ENCODE measurements around the gene KLHL22. TPM values are rescaled to one million over a fixed set of nuclear protein-coding genes. Genes with fewer than 3 reads are reported as not detected.

Gene KLHL22
- total and polyA plus RNA-seq, 5 donors from 2014 or later = 40.1 to 55.6 (median 43.9) TPM

- ATAC-seq (ENCODE audit: low read depth in 2 of 2) = peak in 1 of 2 donors; percentile 25
- Mint-ChIP-seq H3K36me3 (peaks cover 3% of the 10 kb centered on the region), H3K27me3 (peaks cover 51% of the 10 kb centered on the region), H3K4me1 (peaks cover 0 to 32% (median 5%) of the 10 kb centered on the region in 4 donors), H3K27ac (peak overlapping the region in 1 of 3 donors; percentile 79), H3K9me3 (peaks cover 0 to 2% (median 0%) of the 10 kb centered on the region in 7 donors), H3K4me3 (peak overlapping the region in 3 of 4 donors; percentile 43 to 82 (median 80))
- DNase-seq = no peak
- H3K27ac ChIP-seq (ENCODE audit: insufficient read depth, low read length, poor library complexity, severe bottlenecking) = no peak overlapping the region
- H3K27me3 ChIP-seq (ENCODE audit: control insufficient read depth, insufficient read depth, low read length) = peaks cover 8% of the 10 kb centered on the region
- H3K4me3 ChIP-seq (ENCODE audit: low read depth, low read length) = no peak overlapping the region
- peaks cover 32% of the 10 kb centered on the region for H3K4me1 ChIP-seq (ENCODE audit: control insufficient read depth, insufficient read depth, low read length, poor library complexity, severe bottlenecking)
- H3K9me3 ChIP-seq (ENCODE audit: control insufficient read depth in 2 of 2, low read length in 2 of 2) = no peaks in the 10 kb centered on the region
- H3K36me3 ChIP-seq (ENCODE audit: control insufficient read depth, insufficient read depth, low read length) = peaks cover 7% of the 10 kb centered on the region
These were observed 59.3 kb downstream of the KLHL22 start for GRCh38 chr22:20436307-20436767.

- Histone ChIP-seq H3K4me1 (ENCODE audit: control insufficient read depth, insufficient read depth, low read length, poor library complexity, severe bottlenecking) (peaks cover 39% of the 10 kb centered on the region), H3K9me3 (ENCODE audit: control insufficient read depth in 2 of 2, low read length in 2 of 2) (no peaks in the 10 kb centered on the region), H3K4me3 (ENCODE audit: low read depth, low read length) (no peak overlapping the region), H3K27ac (ENCODE audit: insufficient read depth, low read length, poor library complexity, severe bottlenecking) (no peak overlapping the region), H3K36me3 (ENCODE audit: control insufficient read depth, insufficient read depth, low read length) (peaks cover under 1% of the 10 kb centered on the region), H3K27me3 (ENCODE audit: control insufficient read depth, insufficient read depth, low read length) (peaks cover 8% of the 10 kb centered on the region)
- Mint-ChIP-seq H3K9me3 (peaks cover 0 to 2% (median 0%) of the 10 kb centered on the region in 7 donors), H3K27me3 (peaks cover 53% of the 10 kb centered on the region), H3K36me3 (peaks cover 2% of the 10 kb centered on the region), H3K4me3 (peak overlapping the region; percentile 53 to 63 (median 54)), H3K27ac (peak overlapping the region in 1 of 3 donors; percentile 15), H3K4me1 (peaks cover 0 to 34% (median 5%) of the 10 kb centered on the region in 4 donors)
- DNase-seq = no peak
- no peak for ATAC-seq (ENCODE audit: low read depth in 2 of 2)
These were observed 59.9 kb downstream of the KLHL22 start for GRCh38 chr22:20435436-20436306.

DNA sequence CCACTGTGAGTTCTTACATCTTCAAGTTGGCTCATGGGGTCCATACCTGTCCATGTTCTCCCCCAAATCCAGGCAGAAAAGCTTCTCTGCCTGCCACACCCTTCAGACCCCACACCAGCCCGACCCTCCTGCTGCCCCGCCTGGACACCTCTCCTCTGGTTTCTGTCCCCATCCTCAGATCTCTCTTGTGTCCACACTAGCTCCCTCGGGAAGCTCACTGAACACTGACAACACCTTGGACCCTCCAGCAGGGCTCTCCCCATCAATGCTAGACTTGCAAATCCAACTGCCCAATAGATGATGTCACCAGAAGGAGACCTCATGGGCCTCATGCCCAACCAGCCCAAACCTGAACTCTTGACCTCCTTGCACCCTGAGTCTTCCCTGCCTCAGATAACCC lies 60.8 kb downstream of the KLHL22 start:
- Histone ChIP-seq H3K27ac (ENCODE audit: insufficient read depth, low read length, poor library complexity, severe bottlenecking) (no peak overlapping the region), H3K4me3 (ENCODE audit: low read depth, low read length) (no peak overlapping the region), H3K27me3 (ENCODE audit: control insufficient read depth, insufficient read depth, low read length) (peaks cover 8% of the 10 kb centered on the region), H3K36me3 (ENCODE audit: control insufficient read depth, insufficient read depth, low read length) (no peaks in the 10 kb centered on the region), H3K4me1 (ENCODE audit: control insufficient read depth, insufficient read depth, low read length, poor library complexity, severe bottlenecking) (peaks cover 48% of the 10 kb centered on the region), H3K9me3 (ENCODE audit: control insufficient read depth in 2 of 2, low read length in 2 of 2) (no peaks in the 10 kb centered on the region)
- no peak for ATAC-seq (ENCODE audit: low read depth in 2 of 2)
- Mint-ChIP-seq H3K27ac (peak overlapping the region in 1 of 3 donors; percentile 53), H3K27me3 (peaks cover 58% of the 10 kb centered on the region), H3K36me3 (no peaks in the 10 kb centered on the region), H3K4me1 (peaks cover 0 to 41% (median 5%) of the 10 kb centered on the region in 4 donors), H3K4me3 (peak overlapping the region in 3 of 4 donors; percentile 10 to 63 (median 55)), H3K9me3 (peaks cover 0 to 2% (median 0%) of the 10 kb centered on the region in 7 donors)
- DNase-seq = no peak

DNA sequence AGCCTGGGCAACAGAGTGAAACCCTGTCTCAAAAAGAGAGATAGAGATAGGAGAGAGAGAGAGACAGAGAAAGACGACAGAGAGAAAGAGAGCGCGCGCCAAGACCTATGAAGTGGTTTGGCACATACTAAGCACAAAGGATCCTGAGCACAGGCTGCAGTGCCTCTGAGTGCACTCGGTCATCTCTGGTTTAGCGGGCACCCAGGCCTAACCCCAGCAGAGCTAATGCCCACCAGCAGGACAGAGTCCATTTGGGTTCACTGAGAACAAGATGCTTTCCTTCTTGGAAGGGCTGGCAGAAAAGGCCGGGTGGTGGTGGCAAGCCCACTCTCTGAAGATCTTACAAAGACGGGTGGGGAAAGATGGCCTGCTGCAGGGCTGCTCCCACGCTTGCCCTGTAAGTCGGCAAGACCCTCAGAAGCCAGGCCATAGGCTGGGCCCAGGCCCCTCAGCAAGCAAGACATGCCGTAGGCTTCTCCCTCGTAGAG lies 61.3 kb downstream of the KLHL22 start:
- Histone ChIP-seq H3K9me3 (ENCODE audit: control insufficient read depth in 2 of 2, low read length in 2 of 2) (no peaks in the 10 kb centered on the region), H3K36me3 (ENCODE audit: control insufficient read depth, insufficient read depth, low read length) (no peaks in the 10 kb centered on the region), H3K4me3 (ENCODE audit: low read depth, low read length) (no peak overlapping the region), H3K4me1 (ENCODE audit: control insufficient read depth, insufficient read depth, low read length, poor library complexity, severe bottlenecking) (peaks cover 52% of the 10 kb centered on the region), H3K27me3 (ENCODE audit: control insufficient read depth, insufficient read depth, low read length) (peaks cover 8% of the 10 kb centered on the region), H3K27ac (ENCODE audit: insufficient read depth, low read length, poor library complexity, severe bottlenecking) (no peak overlapping the region)
- ATAC-seq (ENCODE audit: low read depth in 2 of 2) (no peak), DNase-seq (no peak)
- H3K4me1 Mint-ChIP-seq = peaks cover 0 to 39% (median 5%) of the 10 kb centered on the region in 4 donors
- H3K27me3 Mint-ChIP-seq = peaks cover 53% of the 10 kb centered on the region
- H3K9me3 Mint-ChIP-seq = peaks cover 0 to 2% (median 0%) of the 10 kb centered on the region in 7 donors
- no peaks in the 10 kb centered on the region for H3K36me3 Mint-ChIP-seq
- H3K27ac Mint-ChIP-seq = no peak overlapping the region
- peak overlapping the region in 2 of 4 donors; percentile 21 to 59 for H3K4me3 Mint-ChIP-seq

GRCh38 chr22:20433686-20434241 lies 61.8 kb downstream of the KLHL22 start:
- Histone ChIP-seq H3K36me3 (ENCODE audit: control insufficient read depth, insufficient read depth, low read length) (no peaks in the 10 kb centered on the region), H3K27ac (ENCODE audit: insufficient read depth, low read length, poor library complexity, severe bottlenecking) (no peak overlapping the region), H3K4me1 (ENCODE audit: control insufficient read depth, insufficient read depth, low read length, poor library complexity, severe bottlenecking) (peaks cover 57% of the 10 kb centered on the region), H3K4me3 (ENCODE audit: low read depth, low read length) (no peak overlapping the region), H3K27me3 (ENCODE audit: control insufficient read depth, insufficient read depth, low read length) (peaks cover 8% of the 10 kb centered on the region), H3K9me3 (ENCODE audit: control insufficient read depth in 2 of 2, low read length in 2 of 2) (no peaks in the 10 kb centered on the region)
- H3K9me3 Mint-ChIP-seq = peaks cover 0 to 2% (median 0%) of the 10 kb centered on the region in 7 donors
- H3K27me3 Mint-ChIP-seq = peaks cover 54% of the 10 kb centered on the region
- no peak overlapping the region for H3K27ac Mint-ChIP-seq
- no peaks in the 10 kb centered on the region for H3K36me3 Mint-ChIP-seq
- ATAC-seq (ENCODE audit: low read depth in 2 of 2) (no peak), DNase-seq (no peak)
- H3K4me3 Mint-ChIP-seq = peak overlapping the region in 2 of 4 donors; percentile 21 to 59
- peaks cover 0 to 42% (median 10%) of the 10 kb centered on the region in 4 donors for H3K4me1 Mint-ChIP-seq

- Histone ChIP-seq H3K27ac (ENCODE audit: insufficient read depth, low read length, poor library complexity, severe bottlenecking) (no peak overlapping the region), H3K9me3 (ENCODE audit: control insufficient read depth in 2 of 2, low read length in 2 of 2) (no peaks in the 10 kb centered on the region), H3K27me3 (ENCODE audit: control insufficient read depth, insufficient read depth, low read length) (peaks cover 8% of the 10 kb centered on the region), H3K4me1 (ENCODE audit: control insufficient read depth, insufficient read depth, low read length, poor library complexity, severe bottlenecking) (peaks cover 59% of the 10 kb centered on the region), H3K4me3 (ENCODE audit: low read depth, low read length) (no peak overlapping the region), H3K36me3 (ENCODE audit: control insufficient read depth, insufficient read depth, low read length) (no peaks in the 10 kb centered on the region)
- peaks cover 54% of the 10 kb centered on the region for H3K27me3 Mint-ChIP-seq
- H3K9me3 Mint-ChIP-seq = peaks cover 0 to 3% (median 0%) of the 10 kb centered on the region in 7 donors
- H3K4me1 Mint-ChIP-seq = peaks cover 0 to 38% (median 8%) of the 10 kb centered on the region in 4 donors
- H3K36me3 Mint-ChIP-seq = no peaks in the 10 kb centered on the region
- no peak for ATAC-seq (ENCODE audit: low read depth in 2 of 2)
- no peak for DNase-seq
- H3K4me3 Mint-ChIP-seq = peak overlapping the region in 2 of 4 donors; percentile 74 to 82
- H3K27ac Mint-ChIP-seq = no peak overlapping the region
These were observed 62.4 kb downstream of the KLHL22 start for GRCh38 chr22:20433191-20433590.

DNA sequence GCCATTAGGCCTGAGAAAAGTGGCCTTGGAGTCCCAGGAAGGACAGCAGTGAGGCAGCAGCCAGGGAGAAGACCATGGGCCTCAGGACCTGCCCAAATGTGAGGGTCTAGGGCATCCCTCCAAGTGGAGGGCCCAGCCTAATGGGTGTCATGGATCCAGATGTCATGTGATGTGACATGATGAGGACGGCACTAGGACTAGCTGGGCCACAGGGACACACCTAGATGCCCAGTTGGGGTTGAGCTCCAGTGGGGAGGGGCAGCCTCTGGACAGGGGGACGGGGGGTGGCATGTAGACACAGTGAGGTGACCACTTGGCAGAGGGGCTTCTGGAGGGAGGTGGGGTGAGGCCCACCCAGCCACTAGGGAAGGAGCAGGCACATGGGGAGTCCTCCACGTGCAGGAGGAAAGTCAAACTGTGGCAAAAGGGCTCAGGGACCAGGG lies 63.3 kb downstream of the KLHL22 start:
- Mint-ChIP-seq H3K4me1 (peaks cover 0 to 38% (median 8%) of the 10 kb centered on the region in 4 donors), H3K27ac (no peak overlapping the region), H3K27me3 (peaks cover 60% of the 10 kb centered on the region), H3K4me3 (peak overlapping the region; percentile 72 to 82 (median 77)), H3K9me3 (peaks cover 0 to 3% (median 0%) of the 10 kb centered on the region in 7 donors), H3K36me3 (peaks cover 2% of the 10 kb centered on the region)
- ATAC-seq (ENCODE audit: low read depth in 2 of 2) (no peak), DNase-seq (no peak)
- H3K4me3 ChIP-seq (ENCODE audit: low read depth, low read length) = no peak overlapping the region
- H3K9me3 ChIP-seq (ENCODE audit: control insufficient read depth in 2 of 2, low read length in 2 of 2) = no peaks in the 10 kb centered on the region
- H3K27ac ChIP-seq (ENCODE audit: insufficient read depth, low read length, poor library complexity, severe bottlenecking) = no peak overlapping the region
- peaks cover 52% of the 10 kb centered on the region for H3K4me1 ChIP-seq (ENCODE audit: control insufficient read depth, insufficient read depth, low read length, poor library complexity, severe bottlenecking)
- H3K36me3 ChIP-seq (ENCODE audit: control insufficient read depth, insufficient read depth, low read length) = no peaks in the 10 kb centered on the region
- peaks cover 8% of the 10 kb centered on the region for H3K27me3 ChIP-seq (ENCODE audit: control insufficient read depth, insufficient read depth, low read length)

Measured in CD4-positive, CD25-positive, alpha-beta regulatory T cell (primary cell).